Measurements from ENCODE around the gene IL25. TPM values are rescaled to one million over a fixed set of nuclear protein-coding genes. Genes with fewer than 3 reads are reported as not detected.

The IL25 gene
- total and polyA plus RNA-seq, 8 donors: not detected

DNA sequence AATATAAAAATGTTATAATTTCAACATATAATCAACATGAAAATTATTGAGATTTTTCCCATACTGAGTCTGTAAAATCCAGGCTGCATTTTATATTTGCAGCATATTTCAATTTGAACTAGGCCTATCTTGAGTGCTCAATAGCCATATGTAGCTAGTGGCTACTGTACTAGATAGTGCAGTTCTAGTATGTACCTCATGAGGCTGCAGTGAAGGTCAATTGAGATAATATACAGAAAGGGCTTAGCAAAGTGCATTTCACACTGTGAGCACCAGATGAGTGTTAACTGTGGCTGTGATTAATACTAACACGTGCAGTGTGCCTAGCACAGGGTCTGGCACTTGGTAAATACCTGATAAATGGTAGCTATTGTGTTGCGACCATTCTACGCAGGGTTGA, 14.6 kb upstream of the IL25 start:
- H3K9me3 ChIP-seq: no peaks in the 10 kb centered on the region
- no peak for FAIRE-seq
- intact Hi-C loops (cut with DNase I): no loop called here
- DNase-seq: no peak
- TF ChIP-seq, protein P1, sequence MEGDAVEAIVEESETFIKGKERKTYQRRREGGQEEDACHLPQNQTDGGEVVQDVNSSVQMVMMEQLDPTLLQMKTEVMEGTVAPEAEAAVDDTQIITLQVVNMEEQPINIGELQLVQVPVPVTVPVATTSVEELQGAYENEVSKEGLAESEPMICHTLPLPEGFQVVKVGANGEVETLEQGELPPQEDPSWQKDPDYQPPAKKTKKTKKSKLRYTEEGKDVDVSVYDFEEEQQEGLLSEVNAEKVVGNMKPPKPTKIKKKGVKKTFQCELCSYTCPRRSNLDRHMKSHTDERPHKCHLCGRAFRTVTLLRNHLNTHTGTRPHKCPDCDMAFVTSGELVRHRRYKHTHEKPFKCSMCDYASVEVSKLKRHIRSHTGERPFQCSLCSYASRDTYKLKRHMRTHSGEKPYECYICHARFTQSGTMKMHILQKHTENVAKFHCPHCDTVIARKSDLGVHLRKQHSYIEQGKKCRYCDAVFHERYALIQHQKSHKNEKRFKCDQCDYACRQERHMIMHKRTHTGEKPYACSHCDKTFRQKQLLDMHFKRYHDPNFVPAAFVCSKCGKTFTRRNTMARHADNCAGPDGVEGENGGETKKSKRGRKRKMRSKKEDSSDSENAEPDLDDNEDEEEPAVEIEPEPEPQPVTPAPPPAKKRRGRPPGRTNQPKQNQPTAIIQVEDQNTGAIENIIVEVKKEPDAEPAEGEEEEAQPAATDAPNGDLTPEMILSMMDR (IDR thresholded peaks at IDR 0.05): no peak
- no peaks in the 10 kb centered on the region for H3K4me1 ChIP-seq
- 73 to 79% methylated on average over 3 of the region's 3 CpGs for WGBS, 2 donors
- no peaks in the 10 kb centered on the region for H3K36me3 ChIP-seq
- H3K4me3 ChIP-seq: no peak overlapping the region
- ATAC-seq: no peak
- H3K27ac ChIP-seq: no peak overlapping the region
- no peaks in the 10 kb centered on the region for H3K27me3 ChIP-seq

DNA sequence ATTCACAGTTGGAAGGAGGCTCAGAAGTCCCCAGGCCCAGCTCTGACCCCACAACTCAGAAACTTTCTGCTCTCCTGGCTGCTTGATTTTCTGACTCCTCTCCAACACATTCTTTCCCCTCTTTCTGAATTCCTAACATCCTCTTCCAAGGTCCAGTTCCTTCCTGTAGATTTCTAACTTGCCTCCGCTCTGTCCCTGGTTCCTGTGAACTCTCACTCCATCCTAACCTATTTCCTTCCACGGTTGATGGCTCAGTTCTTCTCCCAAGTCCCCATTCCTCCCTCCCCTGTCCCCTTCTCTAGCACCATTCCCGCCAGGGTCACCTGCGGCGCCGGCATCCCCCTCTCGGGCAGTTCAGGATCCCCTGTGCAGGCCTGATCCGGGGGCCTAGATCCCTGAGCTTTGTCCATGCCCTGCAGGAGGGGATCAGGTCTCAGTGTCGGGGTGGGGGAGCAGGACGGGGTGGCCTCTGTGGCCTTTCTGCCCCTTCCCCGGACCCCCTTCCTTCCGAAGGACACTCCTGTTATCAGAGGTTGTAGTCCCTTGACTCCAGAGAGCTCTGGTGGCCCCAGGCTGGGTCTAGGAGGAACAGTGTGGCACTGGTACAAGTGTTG, 13.9 kb upstream of the IL25 start:
- Histone ChIP-seq H3K4me3 (no peak overlapping the region), H3K9me3 (no peaks in the 10 kb centered on the region), H3K27me3 (no peaks in the 10 kb centered on the region), H3K36me3 (no peaks in the 10 kb centered on the region), H3K27ac (no peak overlapping the region), H3K4me1 (no peaks in the 10 kb centered on the region)
- 82 to 85% methylated on average over 12 of the region's 12 CpGs for WGBS, 2 donors
- ATAC-seq: no peak
- TF ChIP-seq, protein P1 (IDR thresholded peaks at IDR 0.05): no peak
- FAIRE-seq: no peak
- peak in 1 of 6 donors; percentile 47 for DNase-seq
- intact Hi-C loops (cut with DNase I): no loop called here

DNA sequence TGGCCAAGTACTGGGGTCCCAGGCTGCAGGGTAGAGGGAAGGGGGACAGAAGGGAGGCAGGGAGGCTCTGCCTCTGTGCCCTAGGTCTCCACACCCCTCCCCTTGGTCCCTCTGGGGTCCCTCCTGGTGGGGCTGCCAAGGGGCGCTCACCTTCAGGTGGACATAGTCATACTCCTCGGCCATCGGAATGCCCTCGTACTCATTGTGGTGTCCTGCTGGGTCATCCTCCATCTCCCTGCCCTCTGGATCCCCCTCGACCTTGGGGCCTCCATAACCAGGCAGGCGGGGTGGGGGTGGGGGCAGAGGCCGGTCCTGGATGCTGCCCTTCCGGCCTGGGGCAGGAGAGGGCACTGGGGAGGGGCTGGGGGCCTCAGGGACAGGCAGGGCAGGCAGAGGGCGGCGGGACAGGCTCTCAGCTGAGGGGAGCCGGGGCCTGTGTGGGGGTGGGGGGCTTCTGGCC, 13.4 kb upstream of the IL25 start:
- H3K4me3 ChIP-seq: no peak overlapping the region
- TF ChIP-seq, protein P1 (IDR thresholded peaks at IDR 0.05): no peak
- no peaks in the 10 kb centered on the region for H3K9me3 ChIP-seq
- no peak overlapping the region for H3K27ac ChIP-seq
- H3K36me3 ChIP-seq: no peaks in the 10 kb centered on the region
- H3K4me1 ChIP-seq: no peaks in the 10 kb centered on the region
- WGBS, 2 donors: 74 to 83% methylated on average over 10 to 11 of the region's 11 CpGs
- no peak for FAIRE-seq
- DNase-seq: peak in 1 of 6 donors; percentile 65
- ATAC-seq: no peak
- intact Hi-C loops (cut with DNase I): no loop called here
- no peaks in the 10 kb centered on the region for H3K27me3 ChIP-seq

GRCh38 chr14:23359722-23360447, 12.7 kb upstream of the IL25 start:
- FAIRE-seq: no peak

More at GRCh38 chr14:23359722-23360447, 12.7 kb upstream of the IL25 start:
- intact Hi-C loops (cut with DNase I): no loop called here
- ATAC-seq: no peak
- H3K27me3 ChIP-seq: peaks cover 0 to 2% (median 0%) of the 10 kb centered on the region in 4 donors
- no peak overlapping the region for H3K27ac ChIP-seq
- WGBS, 2 donors: 80 to 90% methylated on average over 22 of the region's 22 CpGs
- no peaks in the 10 kb centered on the region for H3K4me1 ChIP-seq
- H3K9me3 ChIP-seq: no peaks in the 10 kb centered on the region
- TF ChIP-seq, protein P1 (IDR thresholded peaks at IDR 0.05): no peak
- H3K4me3 ChIP-seq: no peak overlapping the region
- no peaks in the 10 kb centered on the region for H3K36me3 ChIP-seq
- no peak for DNase-seq
